AG04450 (cell line): ENCODE measurements around the gene TMEM120A. TPM values are rescaled to one million over a fixed set of nuclear protein-coding genes. Genes with fewer than 3 reads are reported as not detected.
A peak's percentile ranks its signal among the peaks of the same experiment; 100 is the strongest.

Source experiments
- CTCF ChIA-PET: fragments of 300-600, 350-600 bp; formaldehyde crosslinking; extraction: SDS; loops from one replicate; lab custom pipeline; 2022; ENCODE audit warnings: antibody characterized with exemption, inconsistent platforms; lab: Charles Lee
- POLR2A ChIA-PET: fragments of 350-600 bp; formaldehyde crosslinking; extraction: SDS; loops from one replicate; lab custom pipeline; 2021; ENCODE audit warnings: antibody characterized with exemption, inconsistent platforms; lab: Yijun Ruan, JAX
- DNase-seq: peaks from one replicate; pipeline ENCODE4 v3.0.0-alpha.2; 2011; ENCODE audit warnings: low read depth, low spot score
- H3K27ac ChIP-seq: one replicate; pipeline ENCODE4 v1.5.1; 2012; ENCODE audit warnings: low read depth, low read length, control low read depth
- H3K27me3 ChIP-seq: one replicate; pipeline ENCODE4 v1.6.0; 2012; ENCODE audit warnings: low read length; ENCODE audit not compliant: control insufficient read depth, insufficient read depth
- H3K4me3 ChIP-seq: 2 replicates; pipeline ENCODE4 v1.5.1; 2011; ENCODE audit warnings: mild to moderate bottlenecking, low read depth, low read length, control low read depth
- H3K9me3 ChIP-seq: 2 replicates; pipeline ENCODE4 v1.5.1; 2012; ENCODE audit warnings: low read length; ENCODE audit not compliant: control insufficient read depth, insufficient read depth
- CTCF ChIP-seq: IDR thresholded peaks from 2 replicates; pipeline ENCODE4 v1.5.1; 2011; ENCODE audit warnings: low read depth, low read length, control low read depth, inconsistent platforms
- polyA plus RNA-seq: library from polyadenylated mRNA; depleted of rRNA; stranded (reverse); fragments of >200 nt; gene quantifications from 2 replicates; pipeline ENCODE4 v1.2.3, GENCODE V29; 2011

Gene TMEM120A
- polyA plus RNA-seq, 1 experiment, result 46.3 TPM

- Histone ChIP-seq H3K4me3 (no peak overlapping the region), H3K27me3 (no peaks in the 10 kb centered on the region), H3K27ac (no peak overlapping the region), H3K9me3 (no peaks in the 10 kb centered on the region)
- ChIA-PET POLR2A (interaction anchor here (0.6 kb wide), 1 partner anchor 34 kb away, joined by 3 read pairs; no protein-coding TSS in a partner anchor), CTCF (interaction anchor here (0.5 kb wide), 1 partner anchor 1552 kb away, joined by 3 read pairs; no protein-coding TSS in a partner anchor)
- no peak for DNase-seq
- no peak for TF ChIP-seq CTCF
Observed at GRCh38 chr7:75957021-75957736, 37.2 kb downstream of the TMEM120A start.

- Histone ChIP-seq H3K27me3 (no peaks in the 10 kb centered on the region), H3K4me3 (no peak overlapping the region), H3K27ac (no peak overlapping the region), H3K9me3 (no peaks in the 10 kb centered on the region)
- ChIA-PET CTCF (no interaction called here), POLR2A (no interaction called here)
- TF ChIP-seq CTCF, result no peak
- no peak for DNase-seq
Observed at GRCh38 chr7:75955331-75955955, 39.0 kb downstream of the TMEM120A start.

GRCh38 chr7:75953931-75954330 is 40.5 kb downstream of the TMEM120A start:
- Histone ChIP-seq H3K4me3 (no peak overlapping the region), H3K27ac (no peak overlapping the region), H3K27me3 (no peaks in the 10 kb centered on the region), H3K9me3 (no peaks in the 10 kb centered on the region)
- no peak for DNase-seq
- CTCF ChIA-PET, result no interaction called here
- no peak for TF ChIP-seq CTCF
- POLR2A ChIA-PET, result no interaction called here

- POLR2A ChIA-PET, result no interaction called here
- TF ChIP-seq CTCF, result no peak
- CTCF ChIA-PET, result no interaction called here
- no peaks in the 10 kb centered on the region for H3K9me3 ChIP-seq
- no peaks in the 10 kb centered on the region for H3K27me3 ChIP-seq
- no peak overlapping the region for H3K27ac ChIP-seq
- no peak for DNase-seq
- H3K4me3 ChIP-seq, result no peak overlapping the region
Observed at GRCh38 chr7:75953431-75953830, 41.0 kb downstream of the TMEM120A start.

GRCh38 chr7:75951506-75951905 is 42.9 kb downstream of the TMEM120A start:
- DNase-seq, result peak; percentile 13
- ChIA-PET CTCF (interaction anchor here (1.3 kb wide), 1 partner anchor 69 kb away, joined by 4 read pairs; no protein-coding TSS in a partner anchor), POLR2A (interaction anchor here (1.7 kb wide), 1 partner anchor 36 kb away, joined by 6 read pairs; no protein-coding TSS in a partner anchor)
- peak overlapping the region; percentile 52 for H3K27ac ChIP-seq
- H3K27me3 ChIP-seq, result no peaks in the 10 kb centered on the region
- no peak overlapping the region for H3K4me3 ChIP-seq
- TF ChIP-seq CTCF, result no peak
- H3K9me3 ChIP-seq, result no peaks in the 10 kb centered on the region
